ENCODE results near the gene GNPTAB.

- no peak for TF ChIP-seq POLR2A (IDR thresholded peaks at IDR 0.05)
- TF ChIP-seq, protein P1, sequence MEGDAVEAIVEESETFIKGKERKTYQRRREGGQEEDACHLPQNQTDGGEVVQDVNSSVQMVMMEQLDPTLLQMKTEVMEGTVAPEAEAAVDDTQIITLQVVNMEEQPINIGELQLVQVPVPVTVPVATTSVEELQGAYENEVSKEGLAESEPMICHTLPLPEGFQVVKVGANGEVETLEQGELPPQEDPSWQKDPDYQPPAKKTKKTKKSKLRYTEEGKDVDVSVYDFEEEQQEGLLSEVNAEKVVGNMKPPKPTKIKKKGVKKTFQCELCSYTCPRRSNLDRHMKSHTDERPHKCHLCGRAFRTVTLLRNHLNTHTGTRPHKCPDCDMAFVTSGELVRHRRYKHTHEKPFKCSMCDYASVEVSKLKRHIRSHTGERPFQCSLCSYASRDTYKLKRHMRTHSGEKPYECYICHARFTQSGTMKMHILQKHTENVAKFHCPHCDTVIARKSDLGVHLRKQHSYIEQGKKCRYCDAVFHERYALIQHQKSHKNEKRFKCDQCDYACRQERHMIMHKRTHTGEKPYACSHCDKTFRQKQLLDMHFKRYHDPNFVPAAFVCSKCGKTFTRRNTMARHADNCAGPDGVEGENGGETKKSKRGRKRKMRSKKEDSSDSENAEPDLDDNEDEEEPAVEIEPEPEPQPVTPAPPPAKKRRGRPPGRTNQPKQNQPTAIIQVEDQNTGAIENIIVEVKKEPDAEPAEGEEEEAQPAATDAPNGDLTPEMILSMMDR (IDR thresholded peaks at IDR 0.05): no peak
Observed at GRCh38 chr12:101841069-101841468, 10.3 kb upstream of the GNPTAB start.
